Measurements from ENCODE around the gene PRPH2. TPM values are rescaled to one million over a fixed set of nuclear protein-coding genes. Genes with fewer than 3 reads are reported as not detected.

PRPH2 gene
- polyA plus RNA-seq (2013, experiment 1 of 2) = 0.29 TPM
- 0.35 TPM for polyA plus RNA-seq (2013, experiment 2 of 2)

GRCh38 chr6:42722497-42722896 lies at the start of gene PRPH2:
Gene PRPH2 (minus strand): TSS chr6:42722597. CDS start chr6:42722334, 263 bp downstream.
- Histone ChIP-seq H3K9ac (ENCODE audit: low read length) (no peak within 1 kb of the TSS), H2BK5ac (ENCODE audit: low read length) (no peak within 1 kb of the TSS), H2BK15ac (replicated peaks; ENCODE audit: low read depth) (no peak within 1 kb of the TSS), H3K4me1 (ENCODE audit: control insufficient read depth, low read depth, low read length) (no peaks in the 10 kb centered on the region), H3K4me2 (ENCODE audit: low read length) (no peak within 1 kb of the TSS), H3K56ac (ENCODE audit: low read length) (no peak within 1 kb of the TSS), H3K36me3 (ENCODE audit: control insufficient read depth, insufficient read depth, low read length) (no peaks in the 10 kb centered on the region), H4K8ac (ENCODE audit: low read depth, low read length) (no peak within 1 kb of the TSS), H3K18ac (ENCODE audit: low read length) (no peak within 1 kb of the TSS), H3K79me1 (ENCODE audit: low read length) (no peaks in the 10 kb centered on the region), H3K23ac (ENCODE audit: low read length) (no peak within 1 kb of the TSS), H4K5ac (ENCODE audit: low read length) (no peak within 1 kb of the TSS), H2AK5ac (ENCODE audit: low read length) (no peak within 1 kb of the TSS), H3K4me3 (ENCODE audit: low read length) (no peak within 1 kb of the TSS), H2BK120ac (ENCODE audit: low read depth, low read length) (no peak within 1 kb of the TSS), H3K27ac (ENCODE audit: low read depth, low read length) (no peak within 1 kb of the TSS), H3K4ac (ENCODE audit: low read depth, low read length) (no peak within 1 kb of the TSS), H3K79me2 (ENCODE audit: control insufficient read depth, insufficient read depth, low read length) (no peaks in the 10 kb centered on the region), H3K27me3 (ENCODE audit: insufficient read depth, low read length, poor library complexity) (no peaks in the 10 kb centered on the region)
- WGBS (ENCODE audit: extremely low coverage, insufficient coverage, low lambda C conversion rate) = no CpG with 5 or more reads among the region's 6 CpGs
- no peak for DNase-seq

GRCh38 chr6:42771741-42772100 lies 49.3 kb upstream of the PRPH2 start:
- no peaks in the 10 kb centered on the region for H3K36me3 ChIP-seq (ENCODE audit: control insufficient read depth, insufficient read depth, low read length)
- H4K5ac ChIP-seq (ENCODE audit: low read length) = no peak overlapping the region
- H3K79me1 ChIP-seq (ENCODE audit: low read length) = peaks cover 2% of the 10 kb centered on the region
- H3K23ac ChIP-seq (ENCODE audit: low read length) = no peak overlapping the region
- no peaks in the 10 kb centered on the region for H3K27me3 ChIP-seq (ENCODE audit: insufficient read depth, low read length, poor library complexity)
- H3K4ac ChIP-seq (ENCODE audit: low read depth, low read length) = no peak overlapping the region
- H2BK120ac ChIP-seq (ENCODE audit: low read depth, low read length) = no peak overlapping the region
- no peak overlapping the region for H3K56ac ChIP-seq (ENCODE audit: low read length)
- H3K27ac ChIP-seq (ENCODE audit: low read depth, low read length) = no peak overlapping the region
- H4K8ac ChIP-seq (ENCODE audit: low read depth, low read length) = no peak overlapping the region
- H3K18ac ChIP-seq (ENCODE audit: low read length) = no peak overlapping the region
- no peak overlapping the region for H2BK5ac ChIP-seq (ENCODE audit: low read length)
- H3K4me1 ChIP-seq (ENCODE audit: control insufficient read depth, low read depth, low read length) = peaks cover 4% of the 10 kb centered on the region
- no peak overlapping the region for H2AK5ac ChIP-seq (ENCODE audit: low read length)
- H2BK15ac ChIP-seq (replicated peaks; ENCODE audit: low read depth) = no peak overlapping the region
- no peak overlapping the region for H3K4me2 ChIP-seq (ENCODE audit: low read length)
- H3K9ac ChIP-seq (ENCODE audit: low read length) = no peak overlapping the region
- no peaks in the 10 kb centered on the region for H3K79me2 ChIP-seq (ENCODE audit: control insufficient read depth, insufficient read depth, low read length)
- no peak overlapping the region for H3K4me3 ChIP-seq (ENCODE audit: low read length)
- no peak for DNase-seq
- WGBS (ENCODE audit: extremely low coverage, insufficient coverage, low lambda C conversion rate) = no CpG with 5 or more reads among the region's 3 CpGs

GRCh38 chr6:42769836-42770235 lies 47.4 kb upstream of the PRPH2 start:
- peaks cover 2% of the 10 kb centered on the region for H3K79me1 ChIP-seq (ENCODE audit: low read length)
- no peaks in the 10 kb centered on the region for H3K79me2 ChIP-seq (ENCODE audit: control insufficient read depth, insufficient read depth, low read length)
- H3K18ac ChIP-seq (ENCODE audit: low read length) = no peak overlapping the region
- no peak for DNase-seq
- H2BK5ac ChIP-seq (ENCODE audit: low read length) = no peak overlapping the region
- H2BK120ac ChIP-seq (ENCODE audit: low read depth, low read length) = no peak overlapping the region
- no peak overlapping the region for H4K5ac ChIP-seq (ENCODE audit: low read length)
- no peaks in the 10 kb centered on the region for H3K27me3 ChIP-seq (ENCODE audit: insufficient read depth, low read length, poor library complexity)
- no CpG with 5 or more reads among the region's 2 CpGs for WGBS (ENCODE audit: extremely low coverage, insufficient coverage, low lambda C conversion rate)
- no peak overlapping the region for H3K4me3 ChIP-seq (ENCODE audit: low read length)
- H3K56ac ChIP-seq (ENCODE audit: low read length) = no peak overlapping the region
- no peak overlapping the region for H3K9ac ChIP-seq (ENCODE audit: low read length)
- no peak overlapping the region for H3K4ac ChIP-seq (ENCODE audit: low read depth, low read length)
- no peak overlapping the region for H2BK15ac ChIP-seq (replicated peaks; ENCODE audit: low read depth)
- no peak overlapping the region for H3K23ac ChIP-seq (ENCODE audit: low read length)
- H3K36me3 ChIP-seq (ENCODE audit: control insufficient read depth, insufficient read depth, low read length) = no peaks in the 10 kb centered on the region
- peaks cover 4% of the 10 kb centered on the region for H3K4me1 ChIP-seq (ENCODE audit: control insufficient read depth, low read depth, low read length)
- no peak overlapping the region for H2AK5ac ChIP-seq (ENCODE audit: low read length)
- H3K27ac ChIP-seq (ENCODE audit: low read depth, low read length) = no peak overlapping the region
- H3K4me2 ChIP-seq (ENCODE audit: low read length) = no peak overlapping the region
- no peak overlapping the region for H4K8ac ChIP-seq (ENCODE audit: low read depth, low read length)

GRCh38 chr6:42769051-42769450 lies 46.7 kb upstream of the PRPH2 start:
- no peak overlapping the region for H3K4me2 ChIP-seq (ENCODE audit: low read length)
- H3K4me1 ChIP-seq (ENCODE audit: control insufficient read depth, low read depth, low read length) = peaks cover 4% of the 10 kb centered on the region
- H4K5ac ChIP-seq (ENCODE audit: low read length) = no peak overlapping the region
- no peak overlapping the region for H4K8ac ChIP-seq (ENCODE audit: low read depth, low read length)
- no peak for DNase-seq
- H3K27me3 ChIP-seq (ENCODE audit: insufficient read depth, low read length, poor library complexity) = no peaks in the 10 kb centered on the region
- WGBS (ENCODE audit: extremely low coverage, insufficient coverage, low lambda C conversion rate) = no CpG with 5 or more reads among the region's 4 CpGs
- H3K23ac ChIP-seq (ENCODE audit: low read length) = no peak overlapping the region
- no peak overlapping the region for H2BK5ac ChIP-seq (ENCODE audit: low read length)
- no peak overlapping the region for H2BK15ac ChIP-seq (replicated peaks; ENCODE audit: low read depth)
- H3K9ac ChIP-seq (ENCODE audit: low read length) = no peak overlapping the region
- no peak overlapping the region for H3K18ac ChIP-seq (ENCODE audit: low read length)
- no peak overlapping the region for H2AK5ac ChIP-seq (ENCODE audit: low read length)
- no peak overlapping the region for H3K56ac ChIP-seq (ENCODE audit: low read length)
- no peaks in the 10 kb centered on the region for H3K36me3 ChIP-seq (ENCODE audit: control insufficient read depth, insufficient read depth, low read length)
- H3K79me2 ChIP-seq (ENCODE audit: control insufficient read depth, insufficient read depth, low read length) = no peaks in the 10 kb centered on the region
- no peak overlapping the region for H2BK120ac ChIP-seq (ENCODE audit: low read depth, low read length)
- H3K4me3 ChIP-seq (ENCODE audit: low read length) = no peak overlapping the region
- no peak overlapping the region for H3K4ac ChIP-seq (ENCODE audit: low read depth, low read length)
- no peak overlapping the region for H3K27ac ChIP-seq (ENCODE audit: low read depth, low read length)
- peaks cover 2% of the 10 kb centered on the region for H3K79me1 ChIP-seq (ENCODE audit: low read length)

GRCh38 chr6:42766163-42766670 lies 43.8 kb upstream of the PRPH2 start:
- no peak overlapping the region for H2BK15ac ChIP-seq (replicated peaks; ENCODE audit: low read depth)
- H3K56ac ChIP-seq (ENCODE audit: low read length) = no peak overlapping the region
- H2BK5ac ChIP-seq (ENCODE audit: low read length) = no peak overlapping the region
- no peak overlapping the region for H3K4me3 ChIP-seq (ENCODE audit: low read length)
- H3K36me3 ChIP-seq (ENCODE audit: control insufficient read depth, insufficient read depth, low read length) = no peaks in the 10 kb centered on the region
- peaks cover 2% of the 10 kb centered on the region for H3K79me1 ChIP-seq (ENCODE audit: low read length)
- no peak overlapping the region for H3K18ac ChIP-seq (ENCODE audit: low read length)
- H4K5ac ChIP-seq (ENCODE audit: low read length) = no peak overlapping the region
- no peak overlapping the region for H3K23ac ChIP-seq (ENCODE audit: low read length)
- no peak overlapping the region for H3K9ac ChIP-seq (ENCODE audit: low read length)
- H3K27me3 ChIP-seq (ENCODE audit: insufficient read depth, low read length, poor library complexity) = no peaks in the 10 kb centered on the region
- DNase-seq = no peak
- H3K79me2 ChIP-seq (ENCODE audit: control insufficient read depth, insufficient read depth, low read length) = no peaks in the 10 kb centered on the region
- H3K4me2 ChIP-seq (ENCODE audit: low read length) = no peak overlapping the region
- H2AK5ac ChIP-seq (ENCODE audit: low read length) = no peak overlapping the region
- WGBS (ENCODE audit: extremely low coverage, insufficient coverage, low lambda C conversion rate) = no CpG with 5 or more reads among the region's 5 CpGs
- H3K4me1 ChIP-seq (ENCODE audit: control insufficient read depth, low read depth, low read length) = peaks cover 2% of the 10 kb centered on the region
- no peak overlapping the region for H2BK120ac ChIP-seq (ENCODE audit: low read depth, low read length)
- no peak overlapping the region for H4K8ac ChIP-seq (ENCODE audit: low read depth, low read length)
- no peak overlapping the region for H3K27ac ChIP-seq (ENCODE audit: low read depth, low read length)
- H3K4ac ChIP-seq (ENCODE audit: low read depth, low read length) = no peak overlapping the region

GRCh38 chr6:42764911-42765648 lies 42.7 kb upstream of the PRPH2 start:
- Histone ChIP-seq H3K79me1 (ENCODE audit: low read length) (peaks cover 2% of the 10 kb centered on the region), H3K9ac (ENCODE audit: low read length) (no peak overlapping the region), H3K4ac (ENCODE audit: low read depth, low read length) (no peak overlapping the region), H3K18ac (ENCODE audit: low read length) (no peak overlapping the region), H2BK120ac (ENCODE audit: low read depth, low read length) (no peak overlapping the region), H3K23ac (ENCODE audit: low read length) (no peak overlapping the region), H2BK5ac (ENCODE audit: low read length) (no peak overlapping the region), H3K56ac (ENCODE audit: low read length) (no peak overlapping the region), H2BK15ac (replicated peaks; ENCODE audit: low read depth) (no peak overlapping the region), H2AK5ac (ENCODE audit: low read length) (no peak overlapping the region), H3K27me3 (ENCODE audit: insufficient read depth, low read length, poor library complexity) (no peaks in the 10 kb centered on the region), H3K4me2 (ENCODE audit: low read length) (no peak overlapping the region), H4K8ac (ENCODE audit: low read depth, low read length) (no peak overlapping the region), H4K5ac (ENCODE audit: low read length) (no peak overlapping the region), H3K36me3 (ENCODE audit: control insufficient read depth, insufficient read depth, low read length) (no peaks in the 10 kb centered on the region), H3K4me1 (ENCODE audit: control insufficient read depth, low read depth, low read length) (no peaks in the 10 kb centered on the region), H3K4me3 (ENCODE audit: low read length) (no peak overlapping the region), H3K27ac (ENCODE audit: low read depth, low read length) (no peak overlapping the region), H3K79me2 (ENCODE audit: control insufficient read depth, insufficient read depth, low read length) (no peaks in the 10 kb centered on the region)
- DNase-seq = no peak
- 100% methylated on average over 1 of the region's 9 CpGs for WGBS (ENCODE audit: extremely low coverage, insufficient coverage, low lambda C conversion rate)

Data from mesendoderm (in vitro differentiated cells).